Osteoblast (primary cell): Measurements from ENCODE around the gene TSPAN4. TPM values are rescaled to one million over a fixed set of nuclear protein-coding genes. Genes with fewer than 3 reads are reported as not detected.

Source experiments
- DNase-seq: peaks from one replicate; pipeline ENCODE4 v3.0.0; 2011; ENCODE audit warnings: low spot score, mixed read lengths; ENCODE audit not compliant: insufficient read length; ENCODE audit errors: missing footprints
- H2AFZ ChIP-seq: 2 replicates; pipeline ENCODE4 v1.6.0; 2011; ENCODE audit warnings: mild to moderate bottlenecking, low read length
- H3K27ac ChIP-seq: 2 replicates; pipeline ENCODE4 v1.5.1; 2011; ENCODE audit warnings: mild to moderate bottlenecking, low read depth, low read length, moderate library complexity
- H3K27me3 ChIP-seq: 2 replicates; pipeline ENCODE4 v1.6.0; 2012; ENCODE audit warnings: mild to moderate bottlenecking, control low read depth, inconsistent platforms, low read length, moderate library complexity; ENCODE audit not compliant: insufficient read depth
- H3K36me3 ChIP-seq: 2 replicates; pipeline ENCODE4 v1.5.1; 2011; ENCODE audit warnings: mild to moderate bottlenecking, low read length, control low read depth, moderate library complexity; ENCODE audit not compliant: insufficient read depth
- H3K4me1 ChIP-seq: 2 replicates; pipeline ENCODE4 v1.5.1; 2011; ENCODE audit warnings: mild to moderate bottlenecking, low read length, control low read depth, moderate library complexity; ENCODE audit not compliant: insufficient read depth
- H3K4me2 ChIP-seq: 2 replicates; pipeline ENCODE4 v1.6.0; 2011; ENCODE audit warnings: mild to moderate bottlenecking, low read length; ENCODE audit not compliant: insufficient read depth
- H3K4me3 ChIP-seq: fragments of 200-600 bp; sonication (generic); 3 replicates; pipeline ENCODE4 v1.5.1; 2012; ENCODE audit warnings: mild to moderate bottlenecking, low read length, inconsistent platforms; ENCODE audit not compliant: insufficient read depth
- H3K79me2 ChIP-seq: 2 replicates; pipeline ENCODE4 v1.6.0; 2012; ENCODE audit warnings: mild to moderate bottlenecking, low read length, control low read depth, inconsistent platforms; ENCODE audit not compliant: insufficient read depth
- H3K9me3 ChIP-seq: 2 replicates; pipeline ENCODE4 v1.5.1; 2011; ENCODE audit warnings: low read depth, low read length, control low read depth
- H4K20me1 ChIP-seq: 2 replicates; pipeline ENCODE4 v1.6.0; 2012; ENCODE audit warnings: mild to moderate bottlenecking, low read length, control low read depth; ENCODE audit not compliant: insufficient read depth
- CTCF ChIP-seq: IDR thresholded peaks from 2 replicates; pipeline ENCODE4 v1.5.1; 2011; ENCODE audit warnings: mild to moderate bottlenecking, low read depth, low read length, moderate library complexity; ENCODE audit errors: extremely low read depth
- total RNA-seq: library from RNA; depleted of rRNA; stranded (reverse); fragments of >200 nt; gene quantifications from 2 replicates; pipeline ENCODE4 v1.2.3, GENCODE V29; 2012

TSPAN4 gene
- total RNA-seq, 1 donor: 168 TPM

DNA sequence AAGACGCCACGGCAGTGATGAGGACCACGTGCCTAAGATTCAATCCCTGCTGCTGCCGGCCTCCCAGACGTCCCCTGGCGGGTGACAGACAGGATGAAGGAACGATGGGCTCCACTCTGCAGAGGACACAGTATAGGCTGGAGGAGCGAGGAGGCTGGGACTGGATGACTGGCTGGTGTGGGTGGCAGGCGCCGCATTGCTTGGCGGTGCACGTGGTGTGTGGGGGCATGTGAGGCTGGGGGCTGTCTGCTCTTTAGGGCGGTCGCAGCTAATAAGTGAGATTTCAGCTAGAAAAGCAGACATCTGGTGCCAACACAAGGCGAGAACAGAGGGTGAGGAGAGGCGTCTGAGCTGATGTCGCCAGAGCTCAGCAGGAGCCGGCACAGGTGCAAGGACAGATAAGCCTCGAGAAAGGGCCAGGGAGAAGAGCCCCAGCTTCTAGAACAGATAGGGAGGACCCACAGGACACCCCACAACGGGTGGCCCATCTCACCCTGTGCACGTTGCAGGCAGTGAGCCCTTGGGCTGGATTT lies 33.2 kb downstream of the TSPAN4 start:
- H2AFZ ChIP-seq: no peak overlapping the region
- H3K27ac ChIP-seq: no peak overlapping the region
- no peaks in the 10 kb centered on the region for H3K79me2 ChIP-seq
- peaks cover 11% of the 10 kb centered on the region for H4K20me1 ChIP-seq
- no peak for DNase-seq
- H3K27me3 ChIP-seq: no peaks in the 10 kb centered on the region
- peaks cover 2% of the 10 kb centered on the region for H3K4me1 ChIP-seq
- no peak for TF ChIP-seq CTCF
- H3K4me3 ChIP-seq: no peak overlapping the region
- H3K9me3 ChIP-seq: no peaks in the 10 kb centered on the region
- H3K36me3 ChIP-seq: peaks cover 4% of the 10 kb centered on the region
- no peak overlapping the region for H3K4me2 ChIP-seq

GRCh38 chr11:876545-876944 lies 33.9 kb downstream of the TSPAN4 start:
- Histone ChIP-seq H3K9me3 (no peaks in the 10 kb centered on the region), H3K4me2 (no peak overlapping the region), H3K79me2 (no peaks in the 10 kb centered on the region), H3K4me1 (peaks cover 2% of the 10 kb centered on the region), H2AFZ (no peak overlapping the region), H3K27ac (no peak overlapping the region), H3K4me3 (no peak overlapping the region), H3K27me3 (no peaks in the 10 kb centered on the region), H4K20me1 (peaks cover 8% of the 10 kb centered on the region), H3K36me3 (peaks cover 7% of the 10 kb centered on the region)
- TF ChIP-seq CTCF: no peak
- no peak for DNase-seq

DNA sequence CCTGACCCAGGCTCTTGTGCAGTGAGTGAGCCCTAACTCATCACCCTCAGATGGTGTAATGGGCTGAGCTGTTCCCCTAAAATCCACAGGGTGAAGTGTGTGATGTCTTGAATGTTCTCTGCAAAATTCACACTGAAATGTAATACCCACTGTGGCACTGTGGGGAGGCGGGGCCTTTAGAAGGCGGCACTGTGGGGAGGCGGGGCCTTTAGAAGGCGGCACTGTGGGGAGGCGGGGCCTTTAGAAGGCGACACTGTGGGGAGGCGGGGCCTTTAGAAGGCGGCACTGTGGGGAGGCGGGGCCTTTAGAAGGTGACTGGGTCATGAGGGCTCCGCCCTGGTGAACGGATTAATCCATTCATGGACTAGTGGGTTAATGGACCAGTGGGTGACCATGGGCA lies 34.9 kb downstream of the TSPAN4 start:
- Histone ChIP-seq H3K79me2 (no peaks in the 10 kb centered on the region), H3K27ac (no peak overlapping the region), H3K4me2 (no peak overlapping the region), H3K4me3 (no peak overlapping the region), H3K36me3 (peaks cover 7% of the 10 kb centered on the region), H3K4me1 (no peaks in the 10 kb centered on the region), H3K27me3 (no peaks in the 10 kb centered on the region), H4K20me1 (peaks cover 3% of the 10 kb centered on the region), H3K9me3 (no peaks in the 10 kb centered on the region), H2AFZ (no peak overlapping the region)
- no peak for TF ChIP-seq CTCF
- no peak for DNase-seq

DNA sequence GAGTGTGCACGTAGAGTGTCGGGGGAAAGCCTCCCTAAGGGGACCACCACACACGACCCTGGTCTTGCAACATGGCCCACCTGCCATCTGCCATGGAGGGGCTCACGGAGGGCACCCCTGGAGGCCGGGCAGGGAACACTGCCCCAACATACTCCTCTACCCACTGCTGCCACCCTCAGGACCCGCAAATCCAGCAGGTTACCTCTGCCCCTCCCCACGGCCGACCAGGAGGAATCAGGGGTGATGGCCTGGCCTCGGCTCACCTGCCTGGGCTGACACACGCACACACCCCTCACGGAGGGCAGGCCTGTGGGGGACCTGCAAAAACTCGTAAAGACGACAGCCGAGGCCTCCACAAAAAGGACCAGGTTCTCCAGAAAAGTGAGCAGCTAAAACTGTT lies 37.8 kb downstream of the TSPAN4 start:
- TF ChIP-seq CTCF: no peak
- H2AFZ ChIP-seq: no peak overlapping the region
- H3K4me1 ChIP-seq: no peaks in the 10 kb centered on the region
- H3K36me3 ChIP-seq: peaks cover 7% of the 10 kb centered on the region
- H4K20me1 ChIP-seq: peaks cover 3% of the 10 kb centered on the region
- no peaks in the 10 kb centered on the region for H3K9me3 ChIP-seq
- no peaks in the 10 kb centered on the region for H3K27me3 ChIP-seq
- H3K4me3 ChIP-seq: no peak overlapping the region
- no peak overlapping the region for H3K4me2 ChIP-seq
- H3K79me2 ChIP-seq: no peaks in the 10 kb centered on the region
- no peak overlapping the region for H3K27ac ChIP-seq
- DNase-seq: no peak
